Calu3 (cell line): ENCODE data around the gene B4GALT2. TPM values are rescaled to one million over a fixed set of nuclear protein-coding genes. Genes with fewer than 3 reads are reported as not detected.

Source experiments
- BruUV-seq: library from RNA; stranded (reverse); fragments of 400-500 nt; replicated peaks from 2 replicates; lab custom pipeline; 2021; lab: Mats Ljungman, UMichigan
- CTCF ChIA-PET: fragments of 300-600 bp; sonication (Branson Sonifier 250); formaldehyde crosslinking; loops from one replicate; lab custom pipeline; 2022; ENCODE audit warnings: antibody characterized with exemption; lab: Charles Lee
- DNase-seq: peaks from one replicate; pipeline ENCODE4 v3.0.0; 2022
- H3K27ac Mint-ChIP-seq: one replicate; pipeline ENCODE4 v1.8.0; 2022; ENCODE audit warnings: mixed read lengths; ENCODE audit not compliant: unreplicated experiment
- H3K27me3 Mint-ChIP-seq: one replicate; pipeline ENCODE4 v1.8.0; 2022; ENCODE audit warnings: mixed read lengths; ENCODE audit not compliant: unreplicated experiment
- H3K36me3 Mint-ChIP-seq: one replicate; pipeline ENCODE4 v1.8.0; 2022; ENCODE audit warnings: mild to moderate bottlenecking, moderate library complexity, mixed read lengths; ENCODE audit not compliant: insufficient read depth, unreplicated experiment
- H3K4me1 Mint-ChIP-seq: one replicate; pipeline ENCODE4 v1.8.0; 2022; ENCODE audit warnings: mild to moderate bottlenecking, low read depth, mixed read lengths; ENCODE audit not compliant: unreplicated experiment
- H3K4me3 Mint-ChIP-seq: one replicate; pipeline ENCODE4 v1.8.0; 2022; ENCODE audit warnings: mild to moderate bottlenecking, low read depth, moderate library complexity, mixed read lengths; ENCODE audit not compliant: unreplicated experiment
- H3K9me3 Mint-ChIP-seq: one replicate; pipeline ENCODE4 v1.8.0; 2022; ENCODE audit warnings: low read depth, mixed read lengths; ENCODE audit not compliant: unreplicated experiment
- CTCF ChIP-seq: fragments of 200-600 bp; IDR thresholded peaks from one replicate; pipeline ENCODE4 v1.8.0; 2022; ENCODE audit warnings: antibody characterized with exemption; ENCODE audit not compliant: unreplicated experiment
- intact Hi-C: fragments of 100-400 bp; cut with micrococcal nuclease; formaldehyde crosslinking; loops from one replicate; pipeline ENCODE4 v1.10.0; 2022; ENCODE audit not compliant: unreplicated experiment
- total RNA-seq: library from RNA; stranded (reverse); gene quantifications from 2 replicates; pipeline ENCODE4 v1.2.3, GENCODE V29; 2022

B4GALT2 gene
- total RNA-seq, 1 experiment from 2014 or later, result 50.9 TPM

GRCh38 chr1:44037154-44037553, 58.1 kb downstream of the B4GALT2 start:
- BruUV-seq, result no TSS peak
- CTCF ChIA-PET, result interaction anchor here (0.6 to 2.7 kb wide), 7 partner anchors 11 to 1228 kb away, joined by 3 to 32 read pairs (median 5); partner anchors contain the start of gene CCDC24
- H3K36me3 Mint-ChIP-seq, result peaks cover under 1% of the 10 kb centered on the region
- intact Hi-C loops, result no loop called here
- no peak overlapping the region for H3K4me3 Mint-ChIP-seq
- no peaks in the 10 kb centered on the region for H3K27me3 Mint-ChIP-seq
- DNase-seq, result no peak
- H3K27ac Mint-ChIP-seq, result no peak overlapping the region
- TF ChIP-seq CTCF, result no peak
- H3K9me3 Mint-ChIP-seq, result no peaks in the 10 kb centered on the region
- peaks cover 20% of the 10 kb centered on the region for H3K4me1 Mint-ChIP-seq

- no peak for TF ChIP-seq CTCF
- no peaks in the 10 kb centered on the region for H3K36me3 Mint-ChIP-seq
- H3K27me3 Mint-ChIP-seq, result no peaks in the 10 kb centered on the region
- H3K9me3 Mint-ChIP-seq, result no peaks in the 10 kb centered on the region
- no TSS peak for BruUV-seq
- H3K4me3 Mint-ChIP-seq, result no peak overlapping the region
- peaks cover 20% of the 10 kb centered on the region for H3K4me1 Mint-ChIP-seq
- no peak for DNase-seq
- H3K27ac Mint-ChIP-seq, result no peak overlapping the region
- CTCF ChIA-PET, result no interaction called here
- intact Hi-C loops, result no loop called here
Observed at GRCh38 chr1:44038876-44039657, 60.1 kb downstream of the B4GALT2 start.

DNA sequence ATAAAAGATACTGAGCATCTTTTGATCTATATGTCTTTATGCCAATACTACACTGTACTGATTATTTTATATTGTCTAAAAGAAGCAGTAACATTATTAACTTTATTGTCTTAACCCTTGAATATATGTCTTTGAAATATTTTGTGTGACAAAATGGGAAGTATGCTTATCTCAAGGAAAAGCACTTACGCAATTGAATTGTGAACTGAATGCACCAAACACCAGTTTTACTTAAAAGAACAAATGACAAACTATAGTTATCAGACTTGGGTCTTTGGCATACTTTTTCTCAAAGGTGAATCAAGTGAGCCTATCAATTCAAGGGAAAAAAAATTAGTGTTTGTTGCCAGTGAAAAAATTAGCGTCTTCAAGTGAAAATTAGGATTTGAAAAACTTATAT, 61.4 kb downstream of the B4GALT2 start:
- Mint-ChIP-seq H3K4me3 (no peak overlapping the region), H3K36me3 (no peaks in the 10 kb centered on the region), H3K9me3 (no peaks in the 10 kb centered on the region), H3K27ac (no peak overlapping the region), H3K4me1 (peaks cover 29% of the 10 kb centered on the region), H3K27me3 (no peaks in the 10 kb centered on the region)
- no peak for TF ChIP-seq CTCF
- intact Hi-C loops, result no loop called here
- DNase-seq, result no peak
- CTCF ChIA-PET, result no interaction called here
- BruUV-seq, result no TSS peak

Other genes with a start within 250 kb of the B4GALT2 start
- 0.39 and 1.4 TPM in 2 replicates for gene ARTN, start 45.4 kb upstream of the B4GALT2 start, total RNA-seq
- 24.2 and 28.5 TPM in 2 replicates for gene IPO13, start 32.3 kb upstream of the B4GALT2 start, total RNA-seq
- gene DPH2, start 9.2 kb upstream of the B4GALT2 start, total RNA-seq, result 41.2 and 43.3 TPM in 2 replicates
- 141 and 155 TPM in 2 replicates for gene ATP6V0B, start 4.2 kb upstream of the B4GALT2 start, total RNA-seq
- gene CCDC24, start 12.4 kb downstream of the B4GALT2 start, total RNA-seq, result 19.7 and 20.2 TPM in 2 replicates
- gene SLC6A9, start 52.3 kb downstream of the B4GALT2 start, total RNA-seq, result 18.2 and 19.5 TPM in 2 replicates
- not detected in 2 replicates for gene KLF17, start 139.6 kb downstream of the B4GALT2 start, total RNA-seq
- gene KLF18, start 162.4 kb downstream of the B4GALT2 start, total RNA-seq, result not detected in 2 replicates
- 40.9 and 42.9 TPM in 2 replicates for gene DMAP1, start 234.3 kb downstream of the B4GALT2 start, total RNA-seq